A549 (cell line): ENCODE data around the gene SPATA16. TPM values are rescaled to one million over a fixed set of nuclear protein-coding genes. Genes with fewer than 3 reads are reported as not detected.

ENCODE experiments used
- ATAC-seq, 2 experiments: fragments of 200-7000 bp in 1 of 2; fragments of >200 bp in 1 of 2; cut with Nextera tagmentation in 1 of 2; cut with Tn5 transposase in 1 of 2; 3 replicates each; pipeline versions ENCODE4 v1.8.0 to v1.9.1; 2018 to 2020; ENCODE audit warnings: mild to moderate bottlenecking in 1 of 2, moderate library complexity in 1 of 2
- CTCF ChIA-PET: fragments of 300-600 bp; sonication (Branson Sonifier 250); formaldehyde crosslinking; extraction: SDS; loops from one replicate; lab custom pipeline; 2021; ENCODE audit warnings: antibody characterized with exemption, inconsistent platforms; lab: Yijun Ruan, JAX
- POLR2A ChIA-PET: fragments of 350-600 bp; formaldehyde crosslinking; extraction: SDS; loops from one replicate; lab custom pipeline; 2021; ENCODE audit warnings: antibody characterized with exemption, inconsistent platforms; lab: Yijun Ruan, JAX
- DNase-seq, 2 experiments: peaks; one replicate each; pipeline versions ENCODE4 v3.0.0 to v3.0.0-alpha.2; 2011 to 2016; ENCODE audit warnings: low read depth in 1 of 2, low spot score in 1 of 2
- FAIRE-seq: peaks from 2 replicates; lab custom pipeline; 2011; peaks lifted over from hg19 to GRCh38; lab: Jason Lieb, UNC
- H3K27ac ChIP-seq, 2 experiments: fragments of >200 bp; sonication (Bioruptor Twin); formaldehyde crosslinking; 3 replicates each; pipeline ENCODE4 v1.5.1; 2016 to 2017
- H3K4me1 ChIP-seq: fragments of >200 bp; sonication (Bioruptor Twin); formaldehyde crosslinking; 3 replicates; pipeline ENCODE4 v1.6.1; 2016
- H3K4me2 ChIP-seq: fragments of >200 bp; sonication (Bioruptor Twin); formaldehyde crosslinking; 3 replicates; pipeline ENCODE4 v1.6.1; 2016
- H3K4me3 ChIP-seq: fragments of >200 bp; sonication (Bioruptor Twin); formaldehyde crosslinking; 3 replicates; pipeline ENCODE4 v1.5.1; 2016
- H3K9me3 ChIP-seq: fragments of >200 bp; sonication (Bioruptor Twin); formaldehyde crosslinking; 3 replicates; pipeline ENCODE4 v1.6.1; 2016
- ATOH8 ChIP-seq: fragments of 250-450 bp; sonication (Bioruptor Pico); IDR thresholded peaks from 2 replicates; pipeline ENCODE4 v1.5.0; 2020; ENCODE audit warnings: low read depth, mild to moderate bottlenecking, moderate library complexity
- BHLHE40 ChIP-seq: IDR thresholded peaks from 2 replicates; pipeline ENCODE4 v1.6.1; 2012; ENCODE audit warnings: low read depth, low read length, inconsistent platforms
- CTCF ChIP-seq: fragments of >200 bp; sonication (Bioruptor Twin); formaldehyde crosslinking; IDR thresholded peaks from 3 replicates; pipeline ENCODE4 v1.5.1; 2016
- EHF ChIP-seq: fragments of 250-450 bp; sonication (Bioruptor Pico); IDR thresholded peaks from 2 replicates; pipeline ENCODE4 v1.5.0; 2020; ENCODE audit warnings: mild to moderate bottlenecking
- EHMT2 ChIP-seq: fragments of 200-600 bp; sonication (generic); IDR thresholded peaks from 2 replicates; pipeline ENCODE4 v1.6.1; 2016; ENCODE audit warnings: antibody characterized with exemption, low read depth, mild to moderate bottlenecking, moderate library complexity
- FOSB ChIP-seq: fragments of 250-450 bp; sonication (Bioruptor Pico); IDR thresholded peaks from 2 replicates; pipeline ENCODE4 v1.5.0; 2020; ENCODE audit warnings: mild to moderate bottlenecking, moderate library complexity
- FOSL2 ChIP-seq, 2 experiments: fragments of 450-650 bp in 1 of 2; fragments of >200 bp in 1 of 2; sonication (Bioruptor Twin) in 1 of 2; formaldehyde crosslinking; IDR thresholded peaks; 2 replicates each; pipeline versions ENCODE4 v1.5.0 to v1.6.1; 2016 to 2020; ENCODE audit warnings: mild to moderate bottlenecking in 1 of 2, moderate library complexity in 1 of 2
- FOXS1 ChIP-seq: fragments of 250-450 bp; sonication (Bioruptor Pico); IDR thresholded peaks from 2 replicates; pipeline ENCODE4 v1.5.0; 2020; ENCODE audit warnings: mild to moderate bottlenecking, moderate library complexity
- HDAC2 ChIP-seq: fragments of 200-600 bp; sonication (generic); IDR thresholded peaks from 2 replicates; pipeline ENCODE4 v1.6.1; 2016
- HOXA7 ChIP-seq: fragments of 250-450 bp; sonication (Bioruptor Pico); IDR thresholded peaks from 2 replicates; pipeline ENCODE4 v1.5.0; 2020; ENCODE audit warnings: mild to moderate bottlenecking, moderate library complexity
- HOXB13 ChIP-seq: fragments of 250-450 bp; sonication (Bioruptor Pico); IDR thresholded peaks from 2 replicates; pipeline ENCODE4 v1.5.0; 2020; ENCODE audit warnings: low read depth, mild to moderate bottlenecking, moderate library complexity
- KDM1A ChIP-seq: fragments of 200-600 bp; sonication (generic); IDR thresholded peaks from 2 replicates; pipeline ENCODE4 v1.6.1; 2016; ENCODE audit warnings: low read depth, mild to moderate bottlenecking
- KDM5A ChIP-seq: fragments of 200-600 bp; sonication (generic); IDR thresholded peaks from 2 replicates; pipeline ENCODE4 v1.6.1; 2016; ENCODE audit warnings: antibody characterized with exemption, mild to moderate bottlenecking
- MAZ ChIP-seq: fragments of 150-350 bp; IDR thresholded peaks from 2 replicates; pipeline ENCODE4 v1.6.1; 2014; ENCODE audit warnings: antibody characterized with exemption, low read depth, low read length, borderline replicate concordance
- NPAS2 ChIP-seq: fragments of 250-450 bp; sonication (Bioruptor Pico); IDR thresholded peaks from 2 replicates; pipeline ENCODE4 v1.8.0; 2022; ENCODE audit warnings: mild to moderate bottlenecking, moderate library complexity, borderline replicate concordance
- NR3C1 ChIP-seq: fragments of >200 bp; sonication (Bioruptor Twin); formaldehyde crosslinking; IDR thresholded peaks from 3 replicates; pipeline ENCODE4 v1.6.1; 2017
- PBX3 ChIP-seq: IDR thresholded peaks from 2 replicates; pipeline ENCODE4 v1.6.1; 2012
- PHF8 ChIP-seq: fragments of 200-600 bp; sonication (generic); IDR thresholded peaks from 2 replicates; pipeline ENCODE4 v1.6.1; 2016; ENCODE audit warnings: low read depth, mild to moderate bottlenecking, antibody characterized with exemption, moderate library complexity, borderline replicate concordance
- POLR2A ChIP-seq: IDR thresholded peaks from 2 replicates; pipeline ENCODE4 v1.6.1; 2012; ENCODE audit warnings: mild to moderate bottlenecking, low read length
- RCOR1 ChIP-seq: fragments of 150-350 bp; IDR thresholded peaks from 2 replicates; pipeline ENCODE4 v1.6.1; 2014; ENCODE audit warnings: antibody characterized with exemption, low read length, low read depth
- SREBF2 ChIP-seq: fragments of 450-650 bp; IDR thresholded peaks from 2 replicates; pipeline ENCODE4 v1.6.1; 2014; ENCODE audit warnings: mild to moderate bottlenecking, moderate library complexity
- ZC3H11A ChIP-seq: fragments of 450-650 bp; IDR thresholded peaks from 2 replicates; pipeline ENCODE4 v1.6.1; 2014; ENCODE audit warnings: antibody characterized with exemption, mild to moderate bottlenecking
- WGBS: methylation state at CpG from one replicate; pipeline ENCODE4 v1.1.6; 2017; ENCODE audit errors: missing lambda C conversion rate; 5-methylcytosine and 5-hydroxymethylcytosine counted together
- polyA plus RNA-seq, 4 experiments: library from polyadenylated mRNA; depleted of rRNA in 3 of 4; stranded (reverse); fragments of >200 nt; fragmentation: RNase III in 1 of 4; extraction: RNeasy Plus Mini Kit Qiagen cat#74134 plus additional on column Dnase treatment in 1 of 4; gene quantifications; 2 replicates in 3 of 4; 3 replicates in 1 of 4; pipeline ENCODE4 v1.2.3, GENCODE V29; 2011 to 2017

SPATA16 gene
- polyA plus RNA-seq, 2 of the 4 experiments (the other 2 are of a cell fraction) = not detected

DNA sequence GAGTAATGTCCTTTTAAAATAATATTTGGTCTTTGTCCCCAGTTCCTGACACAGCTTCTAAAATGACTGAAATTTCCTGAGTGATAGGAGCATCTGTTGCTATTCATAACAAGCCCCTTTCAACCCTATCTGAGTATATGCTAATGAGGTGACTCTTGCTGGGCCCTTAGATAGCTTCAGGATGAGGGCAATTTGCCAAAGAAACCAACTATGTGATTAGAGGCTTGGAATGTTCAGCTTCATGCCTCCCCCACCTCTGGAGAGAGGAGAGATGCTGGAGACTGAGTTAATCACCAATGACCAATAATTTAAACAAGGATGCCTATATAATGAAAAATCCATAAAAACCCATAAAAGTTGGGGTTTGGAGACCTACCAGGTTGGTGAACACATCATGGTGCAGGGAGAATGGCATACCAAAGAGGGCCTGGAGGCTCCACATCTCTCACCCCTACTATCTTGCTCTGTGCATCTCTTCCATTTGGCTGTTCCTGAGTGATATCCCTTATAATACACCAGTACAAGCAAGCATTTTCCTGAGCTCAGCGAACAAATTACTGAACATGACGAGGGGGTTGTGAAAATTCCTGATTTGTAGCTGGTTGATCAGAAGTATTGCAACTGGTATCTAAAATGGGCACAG lies 201.3 kb downstream of the SPATA16 start:
- no peak overlapping the region for H3K4me3 ChIP-seq
- H3K27ac ChIP-seq = no peak overlapping the region
- DNase-seq (no peak), FAIRE-seq (no peak), ATAC-seq (no peak)
- H3K4me2 ChIP-seq = no peak overlapping the region
- H3K4me1 ChIP-seq = no peaks in the 10 kb centered on the region
- ChIA-PET POLR2A (no interaction called here), CTCF (interaction anchor here (0.9 kb wide), 1 partner anchor 13 kb away, joined by 3 read pairs; no protein-coding TSS in a partner anchor)
- no peaks in the 10 kb centered on the region for H3K9me3 ChIP-seq
- TF ChIP-seq EHF (CRISPR knock-in tag) (no peak), FOSB (CRISPR knock-in tag) (no peak), SREBF2 (no peak), NR3C1 (no peak), FOSL2 (IDR thresholded peaks at IDR 0.05) (no peak), FOSL2 (CRISPR knock-in tag; IDR thresholded peaks at IDR 0.05) (no peak), NPAS2 (CRISPR knock-in tag) (no peak), POLR2A (no peak), HDAC2 (no peak), HOXA7 (CRISPR knock-in tag) (no peak), EHMT2 (no peak), CTCF (no peak), MAZ (no peak), FOXS1 (CRISPR knock-in tag) (no peak), KDM1A (no peak), ATOH8 (CRISPR knock-in tag) (no peak), PHF8 (no peak), ZC3H11A (no peak), RCOR1 (no peak), HOXB13 (CRISPR knock-in tag) (no peak)
- WGBS = 0% methylated on average over 2 of the region's 2 CpGs

- CTCF ChIA-PET = no interaction called here
- no peak overlapping the region for H3K4me2 ChIP-seq
- DNase-seq = no peak
- no peak overlapping the region for H3K4me3 ChIP-seq
- WGBS = 7% methylated on average over 4 of the region's 4 CpGs
- no peak for TF ChIP-seq BHLHE40
- TF ChIP-seq PBX3 = no peak
- no peak for TF ChIP-seq ATOH8 (CRISPR knock-in tag)
- TF ChIP-seq EHMT2 = no peak
- no peak for TF ChIP-seq KDM5A
- TF ChIP-seq, all 56 proteins: peak for 0
- POLR2A ChIA-PET = no interaction called here
- FAIRE-seq (no peak), ATAC-seq (no peak)
- Histone ChIP-seq H3K27ac (no peak overlapping the region), H3K4me1 (no peaks in the 10 kb centered on the region), H3K9me3 (no peaks in the 10 kb centered on the region)
These were observed 202.2 kb downstream of the SPATA16 start for GRCh38 chr3:172938788-172939187.
